NCI-H1092 treated with DMSO at 0.1 percent for 48 hours (cell line): ENCODE results near the gene ZDHHC14.
"Not testable (repeated sequence)": the region's sequence is repeated elsewhere in the genome, so short reads cannot be mapped to it uniquely, and the experiment has no call there.

Experiments
- DNase-seq: peaks from one replicate; lab custom pipeline; 2025; lab: John Stamatoyannopoulos, UW

The ZDHHC14 gene

GRCh38 chr6:157554747-157555146, 173.8 kb downstream of the ZDHHC14 start:
- no peak for DNase-seq

DNA sequence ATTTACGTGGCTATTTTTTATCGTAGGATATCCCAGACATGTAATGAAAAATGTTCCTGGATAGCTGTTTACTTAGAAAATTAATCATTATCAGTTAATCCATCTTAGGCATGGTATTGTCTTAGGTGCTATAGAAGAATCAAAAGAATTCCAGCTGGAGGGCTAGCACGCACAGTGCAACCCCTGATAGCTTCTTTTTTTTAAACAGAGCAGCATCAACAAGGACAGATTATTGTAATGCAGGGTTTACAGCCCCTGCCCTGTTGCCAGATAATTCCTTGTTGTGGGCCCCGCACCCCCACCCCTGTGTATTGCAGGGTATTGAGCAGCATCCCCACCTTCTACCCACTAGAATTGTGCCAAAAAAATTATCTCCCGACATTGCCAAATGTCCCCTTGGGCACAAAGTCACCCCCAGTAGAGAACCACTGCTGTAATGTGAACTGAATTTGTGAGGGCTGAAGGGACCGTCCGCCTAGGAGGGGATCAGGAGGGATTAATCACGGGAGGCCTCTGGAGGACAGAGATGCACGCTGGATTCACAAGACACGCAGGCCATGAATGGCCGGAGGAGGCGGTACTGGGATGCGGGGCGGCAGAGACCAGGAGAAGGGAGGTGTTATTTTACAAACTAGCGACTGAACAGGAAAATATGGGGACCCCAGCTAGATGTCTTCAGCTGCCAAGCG, 174.6 kb downstream of the ZDHHC14 start:
- DNase-seq = no peak

- no peak for DNase-seq
Measured at GRCh38 chr6:157556144-157556645, 175.2 kb downstream of the ZDHHC14 start.

DNA sequence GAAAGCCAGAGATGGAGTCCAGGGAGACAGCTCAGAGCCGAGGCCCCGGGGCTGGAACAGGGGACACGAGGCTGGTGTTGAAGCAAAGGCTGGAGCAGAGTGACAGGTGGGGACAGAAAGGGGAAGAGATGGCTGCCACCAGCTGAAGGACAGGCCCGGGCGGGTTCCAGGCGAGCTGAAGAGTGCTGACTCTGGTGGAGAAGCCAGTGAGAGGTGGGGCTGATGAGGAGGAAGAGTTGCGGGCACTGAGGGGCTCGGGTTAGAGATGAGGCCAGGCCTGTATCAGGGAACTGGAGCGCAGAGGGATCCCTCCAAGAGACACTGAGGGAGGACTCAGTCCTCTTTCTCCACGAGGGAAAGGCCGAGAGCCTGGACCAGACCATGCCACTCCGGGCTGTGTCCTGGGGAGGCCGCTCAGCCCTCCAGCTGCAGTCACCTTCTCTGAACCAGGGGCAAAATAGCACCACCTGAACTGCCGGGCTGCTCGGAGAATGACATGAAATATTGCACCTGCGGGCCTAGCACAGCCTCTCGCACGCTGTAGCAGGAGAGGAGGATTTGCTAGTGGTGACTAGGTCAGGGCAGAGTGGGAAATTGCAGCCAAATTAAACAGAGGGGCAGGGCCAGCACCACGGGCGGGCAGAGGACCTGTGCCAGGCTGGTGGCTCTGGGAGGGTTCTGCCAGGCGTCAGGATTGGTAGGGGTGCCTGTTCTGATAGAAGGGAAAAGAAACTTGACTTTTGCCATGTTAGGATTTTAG, 175.9 kb downstream of the ZDHHC14 start:
- DNase-seq = peak; percentile 68

DNA sequence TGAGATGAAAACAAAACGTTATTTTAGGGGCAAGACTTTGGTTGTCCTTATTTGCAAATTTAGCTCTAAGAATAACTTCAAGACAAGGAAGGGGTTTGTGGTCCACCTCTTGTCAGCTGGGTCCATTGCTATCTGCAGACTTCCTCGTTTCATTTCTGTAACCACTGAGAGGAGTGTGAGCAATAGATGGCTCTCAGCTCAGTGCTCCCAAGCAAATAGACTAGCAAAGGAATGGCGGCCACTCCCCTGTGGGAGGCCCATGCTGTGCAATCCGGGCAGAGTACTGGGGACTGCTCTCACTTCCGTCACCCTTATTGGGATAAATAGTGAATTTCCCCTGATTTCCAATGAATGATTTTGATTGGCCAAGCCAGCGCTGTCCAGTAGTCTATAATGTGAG, 176.6 kb downstream of the ZDHHC14 start:
- no peak for DNase-seq

DNA sequence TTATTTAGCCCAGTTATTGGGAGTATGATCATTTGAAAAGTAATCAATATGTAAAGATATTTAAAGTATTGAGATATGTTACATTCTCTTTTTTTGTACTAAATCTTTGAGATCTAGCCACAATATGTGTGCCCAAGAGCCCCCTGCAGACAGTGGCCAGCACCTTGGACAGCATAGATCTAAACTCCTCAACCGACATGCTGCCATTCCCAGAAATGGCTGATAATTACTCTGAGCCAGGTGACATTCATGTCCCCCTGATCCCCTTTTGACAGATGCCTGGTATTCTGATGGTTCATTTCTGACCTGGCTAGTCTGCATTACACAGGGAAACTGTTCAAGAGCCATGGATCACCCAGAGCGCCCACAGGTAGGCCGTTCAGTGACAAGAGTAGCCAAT, 177.1 kb downstream of the ZDHHC14 start:
- DNase-seq = no peak

GRCh38 chr6:157558487-157559200, 177.7 kb downstream of the ZDHHC14 start:
- DNase-seq = no peak

DNA sequence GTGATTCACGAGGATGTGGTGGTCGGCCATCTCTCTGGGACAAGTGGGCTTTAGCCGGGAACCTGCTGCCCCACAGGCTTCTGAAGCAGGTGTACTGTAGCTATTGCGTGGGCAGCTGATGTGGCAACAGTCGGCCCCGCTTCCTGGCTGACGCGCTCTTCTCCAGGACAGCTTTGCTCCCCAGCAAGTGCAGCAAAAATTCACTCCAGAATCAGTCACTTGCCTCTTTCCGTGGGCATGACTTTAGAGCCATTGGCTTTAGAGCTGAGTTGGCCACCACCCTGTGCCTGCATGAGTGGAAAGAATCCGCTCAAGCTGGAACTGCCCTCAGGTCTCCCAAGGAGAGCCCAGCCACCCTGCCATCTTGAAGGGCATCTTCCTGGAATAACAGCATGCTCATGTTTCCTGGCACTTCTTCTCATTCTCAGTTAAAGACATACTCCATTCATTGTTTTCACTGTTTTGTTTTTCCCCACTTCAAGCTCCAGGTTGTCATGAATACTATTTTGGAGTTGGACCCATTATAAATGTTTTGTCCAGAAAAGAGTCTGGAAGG, 178.3 kb downstream of the ZDHHC14 start:
- no peak for DNase-seq

DNA sequence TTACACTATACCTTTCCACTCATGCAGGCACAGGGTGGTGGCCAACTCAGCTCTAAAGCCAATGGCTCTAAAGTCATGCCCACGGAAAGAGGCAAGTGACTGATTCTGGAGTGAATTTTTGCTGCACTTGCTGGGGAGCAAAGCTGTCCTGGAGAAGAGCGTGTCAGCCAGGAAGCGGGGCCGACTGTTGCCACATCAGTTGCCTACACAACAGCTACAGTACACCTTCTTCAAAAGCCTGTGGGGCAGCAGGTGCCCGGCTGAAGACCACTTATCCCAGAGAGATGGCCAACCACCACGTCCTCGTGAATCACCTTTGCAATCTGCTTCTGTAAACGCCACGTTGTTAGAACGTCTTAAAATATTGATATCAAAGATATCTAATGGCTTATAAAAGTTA, 179.1 kb downstream of the ZDHHC14 start:
- not testable (repeated sequence) for DNase-seq

- DNase-seq = no peak
Measured at GRCh38 chr6:157560691-157561413, 179.9 kb downstream of the ZDHHC14 start.

DNA sequence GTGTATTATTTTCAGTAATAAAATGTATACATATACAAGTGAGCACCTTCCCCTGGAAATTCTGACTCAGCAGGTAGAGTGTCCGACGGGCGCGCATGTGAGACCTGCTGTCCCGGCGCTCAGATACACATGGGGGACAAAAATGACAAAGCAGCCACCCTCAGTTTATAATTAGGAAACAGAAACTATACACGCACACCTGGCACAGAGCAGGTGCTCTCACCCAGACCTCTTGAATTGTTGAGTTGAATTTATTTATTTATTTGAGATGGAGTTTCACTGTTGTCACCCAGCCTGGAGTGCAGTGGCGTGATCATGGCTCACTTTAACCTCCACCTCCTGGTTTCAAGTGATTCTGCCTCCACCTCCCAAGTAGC, 180.4 kb downstream of the ZDHHC14 start:
- no peak for DNase-seq

- DNase-seq = no peak
Measured at GRCh38 chr6:157561929-157562810, 181.2 kb downstream of the ZDHHC14 start.

GRCh38 chr6:157562997-157563396, 182.0 kb downstream of the ZDHHC14 start:
- no peak for DNase-seq

DNA sequence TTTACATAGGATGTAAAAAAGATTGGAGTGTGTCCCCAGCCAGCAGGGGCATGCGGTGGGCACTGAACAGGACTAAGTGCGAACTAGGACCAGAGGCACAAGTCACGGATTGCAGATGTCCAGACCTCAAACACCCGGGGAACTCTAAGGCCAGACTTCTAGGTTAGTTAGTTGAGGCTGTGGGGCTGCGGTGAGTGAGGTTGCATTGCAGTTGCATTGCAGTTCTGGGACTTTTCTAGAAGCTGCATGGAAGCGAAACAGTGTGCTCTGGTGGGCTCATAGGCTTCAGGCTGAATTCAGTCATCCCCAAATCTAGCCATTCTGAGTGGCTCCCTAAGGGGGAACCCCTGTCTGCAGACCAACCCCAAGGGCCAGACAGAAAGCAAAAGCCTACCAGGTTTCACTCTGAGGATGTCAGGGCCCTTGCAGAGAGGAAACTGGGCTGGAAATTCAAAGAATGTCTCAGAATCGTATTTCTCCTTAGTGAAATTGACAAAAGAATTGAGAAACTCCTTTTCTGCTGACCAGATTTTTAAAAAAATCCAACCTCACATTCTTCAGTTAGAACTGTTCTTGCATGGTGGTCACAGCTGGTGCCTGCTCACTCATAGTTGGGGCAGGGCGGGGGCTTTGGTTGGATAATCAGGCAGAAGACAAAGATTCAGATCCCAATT, 182.8 kb downstream of the ZDHHC14 start:
- DNase-seq = no peak

- DNase-seq = no peak
Measured at GRCh38 chr6:157568702-157569101, 187.7 kb downstream of the ZDHHC14 start.

DNA sequence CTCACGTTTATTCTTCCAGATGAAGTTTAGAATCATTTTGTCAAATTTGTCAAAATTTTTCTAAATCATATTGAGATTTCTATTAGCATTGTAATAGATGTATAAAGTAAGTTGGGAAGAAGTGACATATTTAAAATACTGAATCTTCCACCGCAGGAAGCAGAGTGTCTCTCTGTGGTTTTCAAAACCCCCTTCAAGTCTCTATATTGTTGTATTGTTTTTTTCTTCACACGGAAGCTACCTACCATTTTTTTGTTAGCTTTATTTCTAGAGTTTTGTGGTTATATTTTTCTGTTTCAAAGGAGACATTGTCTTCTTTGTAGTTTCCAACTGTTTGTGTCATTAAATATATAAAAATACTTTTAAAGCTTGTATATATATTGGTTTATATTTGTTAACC, 188.6 kb downstream of the ZDHHC14 start:
- DNase-seq = no peak

DNA sequence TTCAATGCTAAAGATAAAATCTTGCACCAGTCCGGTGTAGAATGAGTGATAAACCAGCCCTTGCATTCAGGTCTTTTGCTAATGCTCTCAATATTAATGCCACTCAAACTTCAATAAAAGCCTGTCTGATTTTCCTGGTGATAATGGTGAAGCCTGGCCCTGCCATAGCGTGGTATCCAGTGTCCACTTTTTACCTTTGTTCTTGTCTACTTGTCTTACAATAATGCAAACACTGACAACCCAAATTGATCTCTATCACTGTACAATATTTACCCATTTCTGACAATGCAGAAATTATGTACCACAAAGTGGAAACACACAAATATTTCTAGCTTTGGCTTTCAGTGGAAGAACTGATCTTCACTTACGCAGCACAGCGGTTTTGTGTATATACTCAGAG, 189.1 kb downstream of the ZDHHC14 start:
- no peak for DNase-seq

DNA sequence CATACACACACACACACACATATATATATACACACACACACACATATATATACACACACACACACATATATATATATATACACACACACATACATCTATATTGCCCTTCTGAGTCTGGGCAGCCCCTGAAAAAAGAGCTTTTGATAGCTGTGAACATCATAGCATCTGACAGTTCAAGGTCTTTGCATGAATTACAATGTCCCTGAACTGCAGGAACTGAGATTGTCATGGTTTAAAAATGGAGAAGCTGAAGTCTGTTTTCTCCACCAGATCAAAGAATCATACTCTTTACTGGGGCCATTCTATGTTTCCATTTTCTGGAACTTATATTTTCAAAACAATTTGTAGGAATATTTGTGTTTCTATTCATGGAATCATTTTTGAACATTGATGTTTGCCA, 189.8 kb downstream of the ZDHHC14 start:
- no peak for DNase-seq

DNA sequence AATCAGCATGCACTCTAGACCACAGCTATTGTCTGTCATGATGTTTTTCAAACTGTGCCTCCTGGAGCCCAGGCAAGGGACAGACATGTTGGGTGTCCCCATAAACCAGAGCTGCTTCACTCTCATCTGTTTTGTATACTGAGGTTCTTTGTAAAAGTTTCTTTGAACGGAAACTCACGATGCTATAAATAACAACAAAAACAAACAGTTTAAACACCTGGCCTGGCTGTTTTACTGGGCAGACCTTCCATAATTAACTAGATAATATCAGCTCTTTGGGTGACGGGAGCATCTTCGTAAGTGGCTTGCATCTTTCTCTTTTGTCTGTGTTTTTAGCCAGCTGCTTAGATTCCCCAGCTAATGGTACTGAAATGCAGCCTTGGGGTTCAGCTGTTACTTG, 190.3 kb downstream of the ZDHHC14 start:
- no peak for DNase-seq

- DNase-seq = no peak
Measured at GRCh38 chr6:157571950-157572349, 191.0 kb downstream of the ZDHHC14 start.
